NCI-H2196 (cell line): ENCODE measurements around the gene INA.

Source experiments
- DNase-seq: peaks from one replicate; lab custom pipeline; 2025; ENCODE audit not compliant: unreplicated experiment; lab: John Stamatoyannopoulos, UW

INA gene

DNA sequence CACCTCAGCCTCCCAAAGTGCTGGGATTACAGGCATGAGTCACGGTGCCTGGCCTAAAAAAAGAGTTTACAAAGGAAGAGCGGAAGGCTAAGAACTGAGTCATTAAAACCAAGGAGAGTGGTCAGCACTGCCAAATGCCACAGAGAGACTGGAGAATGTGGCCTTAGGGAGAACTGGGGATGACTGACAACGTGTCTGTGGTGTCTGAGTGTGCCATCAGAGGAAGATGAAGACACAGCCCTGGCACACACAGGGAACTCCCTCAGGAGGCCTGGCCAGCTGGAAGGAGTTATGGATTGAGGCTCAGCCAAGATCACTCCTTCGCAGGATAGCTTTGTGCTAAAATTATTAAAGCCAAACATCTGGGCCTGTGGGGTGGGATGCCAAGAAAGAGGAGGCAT lies 3.9 kb upstream of the INA start:
- DNase-seq = no peak

DNA sequence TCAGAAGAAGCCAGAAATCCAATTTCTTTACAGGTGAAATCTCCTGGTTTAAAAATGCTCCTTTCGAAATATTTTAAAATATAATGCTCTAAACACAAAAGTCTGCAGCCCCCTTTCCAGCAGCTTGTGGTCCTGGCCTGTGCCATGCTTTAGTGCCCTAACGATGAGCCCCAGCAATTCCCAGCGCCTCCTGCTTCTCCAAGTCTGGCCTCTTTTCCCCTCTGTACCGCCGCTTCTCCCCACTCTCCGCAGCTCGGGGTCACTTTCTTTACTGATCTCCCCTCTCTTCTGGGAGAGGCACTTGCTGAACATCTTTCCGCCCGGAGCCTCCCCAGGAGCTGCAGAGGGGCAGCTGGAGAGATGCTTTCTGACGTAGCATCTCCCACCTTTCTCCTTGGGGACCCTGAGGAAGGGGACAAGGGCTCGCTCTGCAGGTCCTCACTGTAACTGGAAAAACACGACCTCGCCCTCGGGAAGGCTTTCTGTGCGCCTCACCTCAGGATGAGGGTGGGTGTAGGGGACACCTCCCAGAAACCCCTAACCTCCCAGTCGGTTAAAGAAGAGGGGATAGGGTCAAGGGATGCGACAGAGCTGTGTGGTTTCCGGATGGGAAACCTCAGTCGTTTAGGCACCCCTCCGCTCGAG lies 565 bp upstream of the INA start:
- DNase-seq = no peak

DNA sequence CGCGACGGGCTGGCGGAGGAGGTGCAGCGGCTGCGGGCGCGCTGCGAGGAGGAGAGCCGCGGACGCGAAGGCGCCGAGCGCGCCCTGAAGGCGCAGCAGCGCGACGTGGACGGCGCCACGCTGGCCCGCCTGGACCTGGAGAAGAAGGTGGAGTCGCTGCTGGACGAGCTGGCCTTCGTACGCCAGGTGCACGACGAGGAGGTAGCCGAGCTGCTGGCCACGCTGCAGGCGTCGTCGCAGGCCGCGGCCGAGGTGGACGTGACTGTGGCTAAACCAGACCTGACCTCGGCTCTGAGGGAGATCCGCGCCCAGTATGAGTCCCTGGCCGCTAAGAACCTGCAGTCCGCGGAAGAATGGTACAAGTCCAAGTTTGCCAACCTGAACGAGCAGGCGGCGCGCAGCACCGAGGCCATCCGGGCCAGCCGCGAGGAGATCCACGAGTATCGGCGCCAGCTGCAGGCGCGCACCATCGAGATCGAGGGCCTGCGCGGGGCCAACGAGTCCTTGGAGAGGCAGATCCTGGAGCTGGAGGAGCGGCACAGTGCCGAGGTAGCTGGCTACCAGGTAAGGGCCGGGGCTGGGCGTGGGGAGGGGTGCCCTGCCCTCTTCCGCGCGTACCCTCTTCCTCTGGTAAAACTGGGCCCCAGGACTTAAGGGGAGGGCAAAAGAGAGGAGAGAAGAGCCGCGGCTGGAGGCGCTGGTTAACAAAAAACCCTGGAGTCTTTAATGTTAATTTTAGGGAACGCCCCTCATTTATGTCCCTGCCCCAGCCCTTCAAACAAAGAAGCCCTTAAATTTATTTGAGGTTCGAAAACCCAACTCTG lies 987 bp downstream of the INA start:
- no peak for DNase-seq

DNA sequence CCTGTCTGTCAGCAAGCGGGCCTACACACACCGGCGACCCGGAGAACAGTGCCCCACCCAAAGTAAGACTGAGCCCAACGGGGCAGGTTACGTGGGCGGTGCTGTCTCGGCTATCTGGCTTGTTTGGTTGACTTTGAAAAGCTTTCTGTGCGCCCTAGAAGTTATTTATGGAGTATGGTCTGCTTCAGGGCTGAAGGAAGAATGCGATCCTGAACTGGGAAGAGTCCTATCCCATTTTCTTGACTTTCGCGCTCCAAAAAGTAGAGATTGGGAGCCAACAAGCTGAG lies 1.5 kb downstream of the INA start:
- no peak for DNase-seq

DNA sequence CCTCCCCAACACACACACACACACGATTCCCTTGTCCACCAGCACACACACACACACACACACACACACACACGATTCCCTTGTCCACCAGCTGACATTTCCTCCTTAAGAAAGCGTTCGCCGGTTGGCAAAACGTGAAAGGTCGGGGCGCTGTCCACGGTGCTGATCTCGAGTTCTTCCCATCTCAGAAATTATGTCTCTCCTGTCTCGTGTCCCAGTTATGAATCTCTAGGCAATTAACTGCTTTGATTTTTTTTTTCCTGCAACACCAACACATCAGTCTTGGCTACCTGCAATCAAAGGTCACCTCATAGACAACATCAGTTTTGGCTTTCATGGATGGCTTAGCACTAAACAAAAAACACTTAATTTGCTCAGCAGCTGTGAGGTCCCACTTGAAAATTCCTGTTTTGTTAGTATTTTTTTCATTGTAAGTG lies 1.9 kb downstream of the INA start:
- DNase-seq = no peak

DNA sequence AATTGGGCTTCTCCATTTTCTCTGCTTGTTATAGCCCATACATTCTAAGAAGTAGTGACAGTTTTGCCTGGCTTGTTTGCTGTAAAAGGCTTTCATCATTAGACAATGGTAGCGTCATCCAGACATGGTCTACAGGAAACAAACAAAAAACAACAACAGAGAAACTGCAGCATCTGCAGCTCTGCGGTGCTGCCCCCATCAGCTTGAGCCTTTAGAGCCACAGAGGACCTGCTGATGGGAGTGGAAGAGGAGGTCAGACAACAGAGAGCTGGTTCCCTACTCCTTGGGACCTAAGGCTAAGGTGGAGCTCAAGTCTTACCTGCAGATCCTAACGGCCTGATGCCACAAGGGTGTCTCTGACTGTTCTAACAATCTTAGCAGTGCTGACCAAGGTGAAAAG lies 3.1 kb downstream of the INA start:
- DNase-seq = no peak

DNA sequence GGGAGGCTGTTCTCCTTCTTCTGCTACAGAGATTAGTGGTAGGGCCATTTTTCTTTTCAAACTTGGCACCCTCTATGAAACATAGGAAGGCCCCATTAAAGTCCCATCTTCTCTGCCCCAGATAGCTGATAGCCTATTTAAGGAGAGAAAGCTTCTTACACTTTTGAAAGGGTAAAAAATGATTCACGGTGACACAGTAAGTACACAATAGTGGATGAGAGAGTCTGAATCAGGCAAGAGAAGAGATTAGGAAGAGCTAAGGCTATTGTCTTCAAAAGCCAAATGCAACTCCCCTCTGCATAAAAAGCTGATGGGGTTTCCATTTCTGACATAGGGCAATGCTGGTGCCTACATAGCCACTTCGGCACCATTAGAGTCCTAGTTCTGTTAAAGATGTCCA lies 3.6 kb downstream of the INA start:
- DNase-seq = no peak

DNA sequence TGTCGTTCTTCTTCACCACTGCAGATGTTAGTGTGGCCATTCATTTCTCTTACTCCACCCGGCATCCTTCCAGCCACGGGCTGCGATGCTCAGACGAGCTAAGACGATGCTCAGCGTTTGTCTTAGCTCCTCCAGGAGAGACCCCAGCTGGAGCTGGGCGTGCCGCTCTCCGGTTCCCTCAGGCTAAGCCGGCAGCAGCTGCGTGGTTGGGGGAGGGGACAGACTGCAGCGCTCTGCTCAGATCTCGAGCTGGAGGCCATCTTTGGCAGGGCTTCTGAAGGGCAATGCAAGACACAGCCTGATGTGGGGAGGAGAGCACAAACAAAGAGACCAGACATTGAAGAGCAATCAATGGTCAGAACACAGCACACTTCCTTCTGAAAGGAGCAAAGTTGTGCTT lies 4.8 kb downstream of the INA start:
- DNase-seq = peak; percentile 38

DNA sequence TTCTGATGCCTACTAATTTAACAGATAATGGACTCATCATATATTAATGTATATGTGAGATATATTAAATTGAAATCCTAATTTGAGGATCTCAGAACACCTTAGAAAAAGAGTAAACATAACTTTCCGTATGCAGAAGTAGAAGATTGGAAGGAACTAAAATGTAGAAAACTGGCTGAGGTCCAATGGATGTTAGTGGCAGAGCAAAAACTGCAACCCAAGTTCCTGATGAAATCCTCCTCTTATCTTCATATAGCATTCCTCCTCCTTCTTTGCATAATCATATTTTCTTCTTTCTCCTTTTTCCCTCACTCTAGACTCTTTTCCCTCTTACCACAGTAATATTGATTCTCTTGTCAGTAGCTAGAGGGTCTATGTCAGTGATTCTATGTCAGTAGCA lies 6.0 kb downstream of the INA start:
- no peak for DNase-seq

DNA sequence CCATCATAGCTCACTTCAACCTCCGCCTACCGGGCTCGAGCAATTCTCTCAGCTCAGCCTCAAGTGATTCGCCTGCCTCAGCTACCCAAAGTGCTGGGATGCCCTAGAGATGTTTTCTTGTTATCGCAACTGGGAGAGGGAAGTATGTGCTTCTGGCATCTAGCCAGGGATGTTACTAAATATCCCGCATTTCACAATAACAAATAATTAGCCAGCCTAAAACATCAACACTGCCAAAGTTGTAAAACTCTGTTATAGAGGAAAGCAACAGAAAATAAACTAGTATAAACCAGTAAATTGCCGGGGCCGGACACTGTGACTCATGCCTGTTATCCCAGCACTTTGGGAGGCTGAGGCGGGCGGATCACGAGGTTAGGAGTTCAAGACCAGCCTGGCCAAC lies 7.2 kb downstream of the INA start:
- no peak for DNase-seq

DNA sequence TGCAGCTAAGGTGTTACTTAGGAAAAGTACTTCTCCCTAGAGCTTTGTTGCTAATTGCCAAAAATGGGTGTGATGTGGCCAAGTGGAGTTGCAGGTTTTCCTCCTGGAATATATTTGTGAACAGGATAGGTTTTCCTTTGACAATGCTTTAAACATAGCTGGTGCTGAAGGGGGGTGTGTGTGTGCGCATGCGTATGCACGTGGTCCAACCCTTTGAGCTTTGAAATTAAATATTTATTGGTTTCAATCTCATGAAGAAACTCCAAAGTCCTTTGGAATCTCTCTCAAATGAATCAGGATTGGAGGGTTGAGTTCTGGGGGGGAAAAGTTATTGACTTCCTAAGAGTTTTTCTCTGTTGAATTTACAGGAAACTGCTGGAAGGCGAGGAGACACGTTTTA lies 11.1 kb downstream of the INA start:
- DNase-seq = no peak

DNA sequence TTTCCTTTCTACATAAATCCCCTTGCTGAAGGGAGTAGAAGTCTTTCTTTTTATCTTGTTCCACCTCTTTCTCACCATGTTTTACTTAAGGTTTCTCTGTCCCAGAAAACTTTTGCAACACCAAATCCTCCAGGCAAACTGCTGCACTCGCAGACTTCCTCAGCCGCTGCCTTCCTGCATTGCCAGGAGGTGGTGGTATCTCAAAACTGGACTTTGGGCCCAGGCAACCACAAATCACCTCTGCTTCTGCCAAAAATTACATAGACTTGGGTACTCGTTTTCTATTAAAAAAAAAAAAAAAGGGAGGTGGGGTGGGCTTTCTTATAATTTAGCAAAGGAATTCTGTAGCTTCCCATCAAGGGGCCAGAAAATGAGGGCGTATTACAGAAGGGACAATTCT lies 14.7 kb downstream of the INA start:
- no peak for DNase-seq

DNA sequence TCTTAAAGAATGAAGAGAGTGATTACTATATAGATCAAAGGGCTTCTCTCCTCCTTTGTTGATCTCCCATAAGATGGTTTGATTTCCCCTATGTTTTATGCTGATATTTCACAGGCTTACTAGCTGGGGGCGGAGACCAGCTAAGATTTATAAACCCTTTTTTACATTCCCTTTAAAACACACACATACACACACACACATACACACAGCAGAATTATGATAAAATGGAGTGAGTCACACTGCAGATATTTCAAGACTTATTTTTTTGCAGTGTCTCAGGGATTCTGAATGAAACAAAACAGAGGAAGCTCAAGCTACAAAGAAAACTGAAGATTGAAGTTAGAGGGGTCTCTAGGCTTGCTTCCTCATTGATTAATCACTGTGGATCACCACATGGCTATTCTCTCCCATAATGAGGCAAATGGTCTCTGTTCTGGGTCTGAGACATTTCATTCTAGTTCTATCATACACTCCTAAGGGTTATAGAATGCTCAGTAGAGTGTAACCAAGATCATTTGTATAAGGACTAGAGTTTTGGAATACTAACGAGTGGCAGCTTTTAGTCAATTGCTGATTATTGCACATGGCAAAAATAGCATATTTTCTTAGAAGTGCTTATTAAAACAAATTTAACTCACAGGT lies 18.6 kb downstream of the INA start:
- DNase-seq = no peak

DNA sequence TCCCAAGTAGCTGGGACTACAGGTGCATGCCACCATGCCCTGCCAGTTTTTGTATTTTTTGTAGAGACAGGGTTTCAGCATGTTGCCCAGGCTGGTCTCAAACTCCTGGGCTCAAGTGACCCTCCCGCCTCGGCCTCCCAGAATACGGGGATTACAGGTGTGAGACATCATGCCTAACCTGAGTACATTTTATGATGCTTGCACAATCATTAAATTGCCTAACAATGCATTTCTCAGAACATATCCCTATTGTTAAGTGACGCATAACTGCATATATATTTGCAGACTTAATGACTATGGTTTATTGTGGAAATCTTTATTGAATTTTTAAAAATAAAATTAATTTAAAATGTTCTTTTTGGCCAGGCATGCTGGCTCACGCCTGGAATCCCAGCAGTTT lies 30.7 kb downstream of the INA start:
- no peak for DNase-seq

DNA sequence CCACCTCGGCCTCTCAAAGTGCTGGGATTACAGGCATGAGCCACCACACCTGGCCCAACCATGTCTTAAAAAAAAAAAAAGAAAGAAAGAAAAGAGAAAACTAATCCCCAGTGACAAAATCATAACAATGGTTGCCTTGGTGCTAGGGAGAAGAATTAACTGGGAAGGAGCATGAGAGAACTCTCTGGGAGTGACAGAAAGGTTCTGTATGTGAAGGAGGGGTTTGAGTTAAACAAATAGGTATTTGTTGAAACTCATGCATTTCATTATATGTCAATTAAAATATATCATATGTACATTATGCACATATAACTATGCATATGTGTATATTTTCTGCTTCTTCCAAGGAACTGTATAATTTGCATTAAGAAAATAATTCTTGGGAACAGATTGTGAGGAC lies 33.3 kb downstream of the INA start:
- DNase-seq = no peak

DNA sequence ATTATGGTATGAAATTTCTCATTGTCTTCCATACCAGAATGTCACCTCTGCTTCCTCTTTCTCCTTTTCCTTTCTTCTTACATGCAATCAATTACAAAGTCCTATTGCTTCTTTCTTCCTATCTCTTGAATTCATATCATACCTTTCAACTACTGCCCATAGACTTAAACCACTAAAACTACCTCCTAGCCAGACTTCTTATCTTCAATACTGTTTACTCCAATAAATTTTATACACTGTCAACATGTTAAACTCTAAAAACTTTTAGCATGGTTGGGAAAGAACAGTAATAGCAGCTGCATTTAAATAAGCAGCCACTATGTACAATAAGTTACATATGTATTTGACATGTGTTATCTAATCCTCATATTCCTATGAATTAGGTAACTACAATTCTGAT lies 39.1 kb downstream of the INA start:
- no peak for DNase-seq

DNA sequence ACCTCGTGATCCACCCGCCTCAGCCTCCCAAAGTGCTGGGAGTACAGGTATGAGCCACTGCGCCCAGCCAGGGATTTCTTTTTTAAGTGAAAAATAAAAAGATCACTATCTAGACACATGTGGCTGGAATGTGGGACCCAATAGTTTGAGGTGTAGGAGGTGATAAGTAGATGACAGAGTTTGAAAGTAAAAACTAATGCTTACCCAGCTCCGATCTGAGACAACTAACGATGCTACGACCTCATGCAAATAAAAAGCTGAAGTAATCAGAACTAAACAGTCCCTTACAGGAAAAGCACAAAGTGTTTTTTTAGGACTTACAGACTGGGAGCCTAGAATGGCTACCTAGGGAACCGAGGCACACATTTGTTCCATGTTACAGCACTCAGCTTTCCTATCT lies 51.0 kb downstream of the INA start:
- DNase-seq = no peak

DNA sequence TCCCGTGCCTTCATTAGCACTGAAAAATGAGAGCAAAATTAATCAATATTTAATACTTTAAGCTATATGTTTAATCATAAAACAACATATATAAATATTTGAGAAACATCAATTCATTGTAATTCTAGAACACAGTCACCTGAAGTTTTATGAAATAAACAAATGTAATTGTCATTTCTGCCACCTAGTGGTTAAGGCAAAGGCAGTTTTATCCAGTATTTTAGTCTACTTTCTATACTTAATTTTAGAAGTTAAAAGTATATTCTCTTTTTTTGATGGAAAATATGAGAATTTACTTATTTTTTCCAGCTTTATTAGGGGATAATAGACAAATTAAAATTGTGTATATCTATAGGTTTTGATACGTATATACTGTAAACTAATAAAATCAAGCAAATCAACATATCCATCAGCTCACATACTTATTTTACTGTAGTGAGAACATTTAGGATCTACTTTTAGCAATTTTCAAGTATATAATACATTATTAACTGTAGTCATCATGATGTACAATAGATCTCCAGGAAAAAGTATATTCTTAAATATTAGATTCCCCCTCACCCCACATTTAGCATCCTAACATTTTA lies 57.1 kb downstream of the INA start:
- DNase-seq = peak; percentile 26

DNA sequence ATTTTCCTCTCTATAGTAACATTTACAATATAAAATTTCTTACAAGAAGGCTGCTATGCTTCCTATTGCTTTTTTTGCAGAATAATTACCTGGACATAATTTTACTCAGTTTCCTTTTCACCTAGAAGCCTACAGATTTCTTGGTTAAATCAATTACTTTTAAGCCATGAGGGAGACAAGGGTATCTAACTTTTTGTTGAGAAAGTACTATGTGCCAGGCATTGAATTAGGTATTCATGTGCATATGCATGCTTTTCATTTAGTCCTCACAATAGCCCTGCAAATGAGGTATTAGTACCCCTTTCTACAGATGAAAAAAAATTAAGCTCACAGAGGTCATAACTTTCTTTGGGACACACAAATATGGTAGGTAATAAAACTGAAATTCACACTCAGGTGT lies 57.6 kb downstream of the INA start:
- no peak for DNase-seq

DNA sequence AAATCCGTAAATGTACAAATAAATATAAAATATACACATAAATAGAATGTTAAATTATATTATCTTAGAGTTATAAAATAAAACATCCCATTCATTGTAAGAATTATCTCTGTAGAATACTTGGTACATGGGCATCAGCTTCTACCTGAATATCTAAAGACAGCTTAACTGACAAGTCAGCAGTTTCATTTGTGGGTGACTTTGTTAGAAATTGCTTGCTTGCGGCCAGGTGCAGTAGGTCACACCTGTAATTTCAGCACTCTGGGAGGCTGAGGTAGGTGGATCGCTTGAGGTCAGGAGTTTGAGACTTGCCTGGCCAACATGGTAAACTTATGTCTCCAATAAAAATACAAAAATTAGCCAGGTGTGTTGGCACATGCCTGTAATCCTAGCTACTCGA lies 59.4 kb downstream of the INA start:
- DNase-seq = no peak
